ENCODE data around the gene FOXP1. TPM values are rescaled to one million over a fixed set of nuclear protein-coding genes. Genes with fewer than 3 reads are reported as not detected.
A peak's percentile ranks its signal among the peaks of the same experiment; 100 is the strongest.

Gene FOXP1
- total and polyA plus RNA-seq, 8 donors = 95.1 to 143 (median 123) TPM

DNA sequence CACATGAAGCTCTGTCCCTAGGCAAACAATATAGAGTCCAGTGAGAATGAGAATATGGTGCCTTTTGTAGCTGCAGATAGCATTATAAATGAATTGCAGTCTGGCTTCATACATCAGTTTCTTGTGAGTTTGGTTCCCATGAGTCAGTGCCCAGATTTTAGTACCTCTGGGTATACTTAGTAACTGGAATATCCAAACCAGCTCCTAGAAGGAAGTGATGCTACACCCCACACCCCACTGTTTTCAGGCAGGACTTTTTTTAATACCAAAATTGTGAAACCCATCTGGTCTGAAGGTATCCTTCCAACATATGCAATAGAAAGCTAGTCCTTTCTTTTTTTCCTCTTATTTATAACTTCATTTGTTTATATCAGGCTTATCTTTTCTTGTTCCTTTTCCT is 42.1 kb upstream of the FOXP1 start:
- no peaks in the 10 kb centered on the region for H3K36me3 ChIP-seq
- H3K27me3 ChIP-seq = no peaks in the 10 kb centered on the region
- ATAC-seq (no peak), DNase-seq (no peak)
- TF ChIP-seq CTCF (IDR thresholded peaks at IDR 0.05) = no peak
- H3K9me3 ChIP-seq = no peaks in the 10 kb centered on the region
- no peak overlapping the region for H3K27ac ChIP-seq
- intact Hi-C loops (cut with DNase I) = no loop called here
- H3K4me1 ChIP-seq = peaks cover 0 to 3% of the 10 kb centered on the region in 2 donors
- H3K4me3 ChIP-seq = no peak overlapping the region

GRCh38 chr3:71621825-71622537 is 38.5 kb upstream of the FOXP1 start:
- H3K27me3 ChIP-seq = no peaks in the 10 kb centered on the region
- H3K4me3 ChIP-seq = no peak overlapping the region
- H3K27ac ChIP-seq = no peak overlapping the region
- peak; percentile 73 for ATAC-seq
- H3K9me3 ChIP-seq = no peaks in the 10 kb centered on the region
- no peaks in the 10 kb centered on the region for H3K4me1 ChIP-seq
- intact Hi-C loops (cut with DNase I) = no loop called here
- no peak for TF ChIP-seq CTCF (IDR thresholded peaks at IDR 0.05)
- H3K36me3 ChIP-seq = no peaks in the 10 kb centered on the region
- no peak for DNase-seq

- no peak overlapping the region for H3K27ac ChIP-seq
- H3K4me3 ChIP-seq = no peak overlapping the region
- no peaks in the 10 kb centered on the region for H3K4me1 ChIP-seq
- no peaks in the 10 kb centered on the region for H3K9me3 ChIP-seq
- DNase-seq (no peak), ATAC-seq (no peak)
- TF ChIP-seq CTCF (IDR thresholded peaks at IDR 0.05) = no peak
- H3K27me3 ChIP-seq = no peaks in the 10 kb centered on the region
- no peaks in the 10 kb centered on the region for H3K36me3 ChIP-seq
- intact Hi-C loops (cut with DNase I) = no loop called here
These were observed 35.0 kb upstream of the FOXP1 start for GRCh38 chr3:71618538-71618937.

GRCh38 chr3:71616571-71617021 is 33.1 kb upstream of the FOXP1 start:
- Histone ChIP-seq H3K27ac (no peak overlapping the region), H3K4me1 (no peaks in the 10 kb centered on the region), H3K4me3 (no peak overlapping the region), H3K36me3 (no peaks in the 10 kb centered on the region), H3K27me3 (no peaks in the 10 kb centered on the region), H3K9me3 (peaks cover 0 to 2% of the 10 kb centered on the region in 2 donors)
- no peak for TF ChIP-seq CTCF (IDR thresholded peaks at IDR 0.05)
- DNase-seq = no peak
- intact Hi-C loops (cut with DNase I) = no loop called here
- no peak for ATAC-seq

DNA sequence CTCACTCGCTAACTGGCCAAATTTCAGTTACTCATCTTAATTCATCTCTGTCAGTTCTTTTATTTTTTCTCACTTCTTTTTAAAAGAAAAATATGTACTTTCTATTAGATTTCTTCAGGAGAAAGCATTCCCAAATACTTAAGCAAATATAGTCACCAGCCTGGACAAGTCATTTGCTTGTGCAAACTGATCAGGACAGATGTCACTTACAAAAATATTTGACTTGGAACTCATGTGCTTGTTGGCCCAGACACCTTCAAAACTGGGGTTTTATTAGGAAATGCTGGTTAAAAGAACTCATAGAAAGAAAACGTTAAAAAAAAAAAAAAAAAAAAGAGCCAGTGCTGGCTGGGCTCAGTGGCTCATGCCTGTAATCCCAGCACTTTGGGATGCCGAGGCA is 31.3 kb upstream of the FOXP1 start:
- intact Hi-C loops (cut with DNase I) = no loop called here
- Histone ChIP-seq H3K27me3 (no peaks in the 10 kb centered on the region), H3K4me1 (no peaks in the 10 kb centered on the region), H3K9me3 (peaks cover 0 to 3% of the 10 kb centered on the region in 2 donors), H3K4me3 (no peak overlapping the region), H3K27ac (no peak overlapping the region), H3K36me3 (no peaks in the 10 kb centered on the region)
- DNase-seq = no peak
- ATAC-seq = no peak
- no peak for TF ChIP-seq CTCF (IDR thresholded peaks at IDR 0.05)
